NCI-H2081 treated with DMSO at 0.1 percent for 48 hours (cell line): Measurements from ENCODE around the gene ARL4A.
"Not testable (repeated sequence)": the region's sequence is repeated elsewhere in the genome, so short reads cannot be mapped to it uniquely, and the experiment has no call there.

ENCODE experiments used
- DNase-seq: peaks from one replicate; lab custom pipeline; 2025; lab: John Stamatoyannopoulos, UW

The ARL4A gene

DNA sequence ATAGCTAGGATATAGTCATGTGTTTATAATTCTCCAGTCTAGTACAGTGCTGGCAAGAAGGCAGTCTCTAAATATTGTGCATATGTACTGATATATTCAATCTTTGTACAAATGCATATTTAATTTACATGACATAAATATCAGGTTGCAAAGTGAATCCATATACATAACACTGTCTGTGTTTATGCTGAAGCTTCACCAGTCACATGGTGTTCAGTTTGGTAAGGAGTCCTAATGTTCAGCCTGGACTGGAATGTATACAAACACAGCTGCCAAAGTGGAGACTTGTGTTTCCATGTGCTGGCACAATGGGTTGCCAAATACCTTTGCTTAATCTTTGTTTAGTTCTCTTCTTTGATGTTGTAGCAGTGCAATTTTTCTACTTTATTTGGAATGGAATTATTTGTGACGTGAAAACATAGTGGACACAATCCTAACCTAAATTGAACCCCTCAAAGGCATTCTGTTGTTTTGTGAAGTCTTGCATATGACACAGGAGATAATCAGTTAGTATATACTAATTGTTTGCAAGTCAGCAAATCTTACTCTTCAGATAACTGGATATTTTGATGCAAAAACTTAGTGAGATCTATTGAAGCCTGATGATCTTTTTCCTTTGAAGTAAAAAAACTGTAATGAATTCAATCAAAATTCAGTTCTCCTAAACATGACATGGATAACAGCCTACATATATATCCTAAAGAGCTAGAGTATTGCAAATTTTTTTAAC lies 17.3 kb upstream of the ARL4A start:
- DNase-seq: no peak

DNA sequence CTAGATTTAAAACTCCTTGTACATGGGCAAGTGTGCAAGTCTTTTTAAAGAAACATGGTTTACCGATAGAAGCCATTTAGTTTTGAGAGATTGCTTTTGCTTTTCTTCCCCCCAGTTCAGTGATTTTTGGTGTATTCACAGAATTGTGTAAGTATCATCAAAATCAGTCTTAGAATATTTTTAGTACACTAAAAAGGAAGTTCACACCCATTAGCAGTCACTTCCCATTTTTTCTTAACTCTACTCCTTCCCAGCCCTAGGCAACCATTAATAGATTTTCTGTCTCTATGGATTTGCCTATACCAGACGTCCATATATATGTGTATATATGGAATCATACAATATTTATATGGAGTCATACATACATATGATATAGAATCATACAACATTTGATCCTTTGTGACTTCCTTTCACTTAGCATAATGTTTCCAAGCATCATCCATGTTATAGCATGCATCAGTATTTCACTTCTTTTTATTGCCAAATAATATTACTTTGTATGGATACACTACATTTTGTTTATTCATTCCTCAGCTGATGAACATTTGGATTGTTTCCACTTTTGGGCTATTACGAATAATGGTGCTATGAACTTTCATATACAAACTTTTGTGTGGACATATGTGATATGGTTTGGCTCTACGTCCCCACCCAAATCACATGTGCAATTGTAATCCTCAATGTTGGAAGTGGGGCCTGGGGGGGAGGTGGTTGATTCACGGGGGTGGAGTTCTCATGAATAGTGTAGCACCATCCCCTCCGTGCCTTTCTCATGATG lies 16.5 kb upstream of the ARL4A start:
- no peak for DNase-seq

DNA sequence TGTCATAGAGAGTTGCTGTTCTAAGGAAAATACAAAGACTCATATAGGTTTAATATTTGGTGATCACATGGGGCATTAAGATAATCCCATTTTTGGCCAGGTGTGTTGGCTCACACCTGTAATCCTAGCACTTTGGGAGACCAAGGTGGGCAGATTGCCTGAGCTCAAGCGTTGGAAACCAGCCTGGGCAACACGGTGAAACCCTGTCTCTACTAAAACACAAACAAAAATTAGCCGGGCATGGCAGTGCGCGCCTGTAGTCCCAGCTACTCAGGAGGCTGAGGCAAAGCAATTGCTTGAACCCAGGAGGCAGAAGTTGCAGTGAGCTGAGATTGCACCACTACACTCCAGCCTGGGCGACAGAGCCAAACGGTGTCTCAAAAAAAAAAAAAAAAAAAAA lies 14.0 kb upstream of the ARL4A start:
- DNase-seq: not testable (repeated sequence)

DNA sequence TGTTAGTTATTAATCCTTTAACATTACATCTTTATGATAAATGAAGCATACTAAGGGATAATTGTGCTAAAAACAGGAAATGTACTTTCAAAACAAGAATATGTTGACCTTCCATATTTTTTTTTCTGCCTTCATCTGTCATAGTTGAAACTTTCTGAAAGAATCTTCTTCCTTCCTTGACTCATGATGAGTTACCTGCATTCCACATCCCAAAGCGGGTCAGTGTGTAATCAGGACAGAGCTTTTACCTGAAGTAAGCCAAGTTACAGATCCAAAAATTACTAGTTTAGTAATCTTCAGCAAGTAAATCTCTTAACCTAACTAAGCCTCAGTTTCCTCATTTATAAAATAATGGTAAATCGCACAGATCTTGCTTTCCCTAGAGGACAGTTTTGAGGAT lies 13.4 kb upstream of the ARL4A start:
- DNase-seq: no peak

DNA sequence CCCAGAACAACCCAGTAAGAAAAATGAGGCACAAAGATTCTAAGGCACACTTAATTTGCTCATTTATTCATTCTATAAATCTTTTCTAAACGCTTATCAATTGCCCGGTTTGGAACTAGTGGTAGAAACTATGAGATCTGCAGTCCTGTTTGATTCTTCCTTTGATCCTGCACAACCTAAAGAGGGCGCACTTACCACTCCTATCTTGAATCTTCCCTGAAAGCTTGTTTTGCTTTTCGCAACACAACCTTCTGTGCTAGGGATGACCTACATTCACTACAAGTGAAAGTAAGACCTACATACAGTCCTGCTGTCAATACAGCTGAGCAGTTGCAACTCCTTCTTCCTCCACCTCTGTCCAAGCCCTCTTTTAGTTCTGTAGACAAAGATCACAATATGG lies 12.6 kb upstream of the ARL4A start:
- DNase-seq: no peak

DNA sequence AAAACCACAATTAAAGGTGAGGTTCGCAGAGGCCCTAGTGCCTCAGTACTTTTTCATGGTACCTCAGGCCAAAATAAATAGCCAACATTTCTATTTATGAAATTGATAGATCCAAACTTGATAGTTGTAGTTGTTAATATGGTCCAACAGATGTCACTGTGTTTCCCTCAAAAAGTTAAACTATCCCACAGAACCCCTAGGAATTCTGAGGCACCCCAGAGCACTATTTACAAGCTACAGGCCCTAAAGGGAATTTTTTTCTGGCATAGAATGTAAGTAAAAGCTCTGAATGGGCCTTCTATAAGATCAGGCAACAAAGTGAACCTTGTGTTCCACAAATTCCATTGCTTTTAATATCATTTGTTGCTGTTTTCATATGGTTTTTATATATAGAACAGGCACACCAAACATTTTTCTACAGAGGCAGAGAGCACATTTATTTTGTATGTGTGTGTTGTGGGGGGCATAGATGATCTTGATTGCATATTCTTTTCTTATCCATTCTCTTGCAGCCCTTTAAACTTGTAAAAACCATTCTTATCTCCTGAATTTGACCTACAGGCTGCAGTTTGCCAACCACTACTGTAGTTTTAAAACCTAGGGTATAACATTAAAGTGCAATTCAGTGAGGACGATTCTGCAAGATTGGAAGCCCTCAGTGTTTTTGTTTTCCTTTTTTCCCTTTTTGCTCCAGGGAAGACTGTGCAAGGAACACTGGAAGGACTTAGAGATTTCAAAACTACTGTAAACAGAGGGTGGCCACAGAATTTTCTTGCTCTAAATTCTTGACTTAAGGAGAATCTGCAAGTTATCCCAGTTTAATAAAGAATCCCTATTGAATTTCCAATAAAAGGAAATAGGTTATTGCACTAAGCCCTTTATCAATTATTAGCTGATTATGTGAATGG lies 3.5 kb upstream of the ARL4A start:
- no peak for DNase-seq

DNA sequence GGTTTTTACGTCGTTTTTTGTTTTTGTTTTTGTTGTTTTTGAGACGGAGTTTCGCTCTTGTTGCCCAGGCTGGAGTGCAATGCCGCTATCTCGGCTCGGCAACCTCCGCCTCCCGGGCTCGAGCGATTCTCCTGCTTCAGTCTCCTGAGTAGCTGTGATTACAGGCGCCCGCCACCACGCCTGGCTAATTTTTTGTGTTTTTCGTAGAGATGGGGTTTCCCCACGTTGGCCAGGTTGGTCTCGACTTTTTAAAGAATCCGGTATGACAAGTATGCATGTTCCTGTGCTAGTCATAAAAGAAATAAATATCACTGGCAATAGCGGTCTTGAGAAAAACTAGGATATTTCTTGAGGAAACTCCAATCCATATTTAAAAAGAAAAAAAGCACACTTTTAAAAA lies 2.7 kb upstream of the ARL4A start:
- no peak for DNase-seq

DNA sequence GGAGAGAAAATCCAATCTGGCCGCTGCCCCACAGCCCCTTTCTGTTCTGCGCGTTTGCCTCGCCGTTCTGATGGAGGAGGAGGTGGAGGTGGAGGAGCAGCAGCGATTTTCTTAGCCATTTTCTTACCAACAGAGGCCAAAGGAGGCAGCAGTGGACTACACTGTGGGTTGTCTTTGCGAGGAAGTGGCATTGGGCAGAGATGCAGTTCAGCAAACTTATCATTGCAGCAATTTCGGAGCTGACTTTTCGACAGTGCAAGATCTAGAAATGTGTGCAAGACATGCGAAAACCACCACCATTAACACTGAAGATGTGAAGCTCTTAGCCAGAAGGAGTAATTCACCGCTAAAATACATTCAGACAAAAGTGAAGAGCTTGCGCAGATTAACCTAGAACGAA lies 1.9 kb upstream of the ARL4A start:
- DNase-seq: no peak

DNA sequence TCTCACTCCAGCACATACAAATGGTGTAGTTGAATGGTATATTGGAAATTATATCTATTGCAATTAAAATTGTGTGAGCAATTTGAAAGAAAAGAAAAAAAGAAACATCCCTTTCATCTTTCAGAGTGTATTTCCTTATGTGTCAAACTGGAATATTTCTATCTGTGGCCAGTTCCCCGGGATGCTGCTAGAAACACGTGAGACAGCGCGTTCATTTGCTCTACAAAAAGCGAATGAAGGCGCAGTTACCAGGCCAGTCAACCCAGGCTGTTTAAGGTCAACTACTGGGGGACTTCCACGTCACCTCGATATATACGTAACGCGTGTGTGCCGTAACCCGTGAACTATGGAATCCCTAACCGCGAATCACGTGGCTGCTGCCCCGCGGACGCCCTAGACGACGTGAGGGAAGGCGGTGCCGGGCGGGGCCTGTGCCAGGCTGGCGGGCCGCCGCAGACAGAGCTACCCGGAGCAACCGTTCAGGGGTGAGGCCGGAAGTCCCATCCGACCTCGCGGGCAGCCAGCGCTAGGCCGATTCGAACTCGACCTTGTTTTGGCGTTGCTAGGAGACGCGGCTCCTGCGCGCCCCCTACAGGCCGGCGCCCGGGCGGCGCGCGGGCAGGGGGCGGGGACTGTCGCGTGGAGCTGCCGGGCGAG lies 1.1 kb upstream of the ARL4A start:
- peak; percentile 83 for DNase-seq

DNA sequence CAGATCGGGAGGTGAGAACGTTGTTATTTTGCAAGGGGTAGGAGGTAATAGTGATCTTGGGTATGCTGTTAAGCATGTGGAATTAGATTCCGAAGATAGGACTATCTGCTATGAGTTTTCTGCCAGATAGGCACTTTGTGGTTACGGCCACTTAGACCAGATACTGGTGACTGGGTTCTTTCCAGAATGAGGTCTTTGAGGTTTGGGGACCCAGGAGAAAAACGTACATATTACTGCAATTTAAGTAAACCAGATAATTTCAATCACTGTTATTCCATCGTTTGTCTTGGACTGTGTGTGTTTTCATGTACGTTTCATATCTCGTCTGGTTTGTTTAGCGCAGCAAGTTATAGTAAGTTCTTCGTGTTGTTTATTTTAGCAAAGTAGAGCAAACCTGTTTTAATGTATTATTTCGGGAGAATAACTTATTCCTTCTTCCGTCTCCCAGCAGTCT lies 312 bp downstream of the ARL4A start:
- DNase-seq: no peak

DNA sequence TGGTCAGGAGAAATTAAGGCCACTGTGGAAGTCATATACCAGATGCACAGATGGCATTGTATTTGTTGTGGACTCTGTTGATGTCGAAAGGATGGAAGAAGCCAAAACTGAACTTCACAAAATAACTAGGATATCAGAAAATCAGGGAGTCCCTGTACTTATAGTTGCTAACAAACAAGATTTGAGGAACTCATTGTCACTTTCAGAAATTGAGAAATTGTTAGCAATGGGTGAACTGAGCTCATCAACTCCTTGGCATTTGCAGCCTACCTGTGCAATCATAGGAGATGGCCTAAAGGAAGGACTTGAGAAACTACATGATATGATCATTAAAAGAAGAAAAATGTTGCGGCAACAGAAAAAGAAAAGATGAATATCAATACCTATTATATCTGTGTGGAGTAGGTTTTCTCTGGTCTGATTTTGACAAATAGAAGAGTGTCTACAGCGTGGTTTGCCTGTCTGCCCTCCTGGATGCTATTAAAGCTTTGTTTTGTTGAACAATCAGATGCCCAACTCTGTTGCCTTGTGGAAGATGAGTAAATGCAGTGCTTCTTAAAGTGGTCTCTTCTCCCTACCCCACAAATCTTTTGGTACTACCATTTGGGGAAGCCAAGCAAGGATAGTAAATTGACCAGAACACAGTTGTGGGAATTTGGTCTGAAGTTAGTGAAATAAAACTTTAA lies 1.2 kb downstream of the ARL4A start:
- not testable (repeated sequence) for DNase-seq

DNA sequence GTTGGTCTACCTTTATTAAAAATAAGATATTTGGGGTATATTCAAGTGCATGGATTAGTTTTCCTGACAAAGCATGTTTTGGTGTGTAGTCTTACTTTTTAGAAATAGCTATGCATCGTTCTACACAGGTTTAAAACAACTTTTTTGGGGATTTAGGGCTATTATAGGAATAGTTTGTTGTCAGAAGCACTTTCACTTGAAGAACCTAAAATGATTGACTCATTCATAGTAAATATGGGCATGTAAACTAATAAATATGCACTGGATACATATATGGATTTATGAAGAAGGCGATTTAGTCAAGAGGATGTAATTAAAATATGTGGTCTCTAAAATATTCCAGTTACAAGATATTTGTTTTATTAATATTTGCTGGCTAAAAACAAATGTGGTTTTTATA lies 2.0 kb downstream of the ARL4A start:
- DNase-seq: no peak

DNA sequence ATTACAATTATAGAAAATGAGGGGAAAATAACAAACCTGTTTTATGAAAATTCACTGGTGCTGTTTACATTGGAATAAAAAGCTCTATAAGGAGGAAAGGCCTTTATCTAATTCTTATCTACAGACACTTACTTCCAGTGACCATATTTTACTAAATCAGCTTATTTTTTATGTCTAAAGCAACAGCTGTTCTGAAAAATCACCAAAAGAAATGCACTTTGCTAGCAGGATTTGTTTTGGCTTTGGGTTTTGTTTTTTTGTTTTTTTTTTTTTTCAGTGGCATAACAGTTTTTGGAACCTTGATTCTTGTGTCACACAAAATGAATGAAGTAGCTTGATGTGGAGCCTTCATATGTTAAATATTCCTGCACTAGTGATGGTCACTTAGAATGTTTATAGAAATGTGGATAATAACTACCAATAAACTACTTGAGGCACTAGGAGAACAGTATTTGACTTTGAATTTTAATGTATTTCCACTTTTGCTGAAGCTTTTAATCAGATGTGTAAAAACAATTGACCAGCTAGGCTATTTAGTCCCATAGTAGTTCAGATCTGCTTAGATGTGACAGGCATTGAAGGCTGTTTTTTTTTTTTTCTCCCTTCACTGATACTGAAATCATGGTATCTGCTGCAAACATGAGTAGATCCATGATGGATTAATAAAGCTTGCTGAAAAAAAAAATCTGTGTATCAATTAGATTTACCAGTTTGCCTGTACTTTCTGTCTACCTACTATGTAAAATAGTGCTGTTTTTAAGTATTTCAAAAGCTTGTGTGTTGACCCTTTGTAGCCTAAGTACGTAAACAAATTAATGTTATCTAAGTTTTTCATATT lies 2.8 kb downstream of the ARL4A start:
- DNase-seq: no peak

DNA sequence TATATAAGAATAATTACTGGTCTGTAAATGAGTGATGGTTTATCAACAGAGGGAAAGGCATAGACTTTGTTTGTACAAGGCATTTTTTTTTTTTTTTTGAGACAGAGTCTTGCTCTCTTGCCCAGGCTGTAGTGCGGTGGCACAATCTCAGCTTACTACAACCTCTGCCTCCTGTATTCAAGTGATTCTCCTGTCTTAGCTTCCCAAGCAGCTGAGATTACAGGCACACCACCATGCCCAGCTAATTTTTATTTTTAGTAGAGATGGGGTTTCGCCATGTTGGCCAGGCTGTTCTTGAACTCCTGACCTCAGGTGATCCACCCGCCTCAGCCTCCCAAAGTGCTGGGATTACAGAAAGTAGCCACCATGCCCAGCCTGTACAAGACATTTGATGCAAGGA lies 4.0 kb downstream of the ARL4A start:
- not testable (repeated sequence) for DNase-seq

DNA sequence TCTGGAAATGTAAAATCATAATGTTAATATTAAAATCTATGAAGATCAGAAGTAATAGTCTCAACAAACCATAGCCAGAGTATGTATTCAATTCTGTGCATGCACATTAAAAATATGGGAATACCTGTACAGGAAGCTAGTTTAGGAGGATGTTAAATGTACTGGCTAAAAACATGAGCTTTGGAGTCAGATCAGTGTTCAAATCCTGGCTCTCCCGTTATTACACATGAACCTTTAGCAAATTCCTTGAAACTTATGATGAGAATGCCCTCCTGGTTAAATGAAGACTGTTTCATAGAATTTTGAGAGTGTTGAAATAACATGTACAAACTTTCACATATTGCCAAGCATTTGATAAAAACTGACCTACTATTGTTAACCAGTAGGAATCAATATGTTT lies 4.6 kb downstream of the ARL4A start:
- no peak for DNase-seq

DNA sequence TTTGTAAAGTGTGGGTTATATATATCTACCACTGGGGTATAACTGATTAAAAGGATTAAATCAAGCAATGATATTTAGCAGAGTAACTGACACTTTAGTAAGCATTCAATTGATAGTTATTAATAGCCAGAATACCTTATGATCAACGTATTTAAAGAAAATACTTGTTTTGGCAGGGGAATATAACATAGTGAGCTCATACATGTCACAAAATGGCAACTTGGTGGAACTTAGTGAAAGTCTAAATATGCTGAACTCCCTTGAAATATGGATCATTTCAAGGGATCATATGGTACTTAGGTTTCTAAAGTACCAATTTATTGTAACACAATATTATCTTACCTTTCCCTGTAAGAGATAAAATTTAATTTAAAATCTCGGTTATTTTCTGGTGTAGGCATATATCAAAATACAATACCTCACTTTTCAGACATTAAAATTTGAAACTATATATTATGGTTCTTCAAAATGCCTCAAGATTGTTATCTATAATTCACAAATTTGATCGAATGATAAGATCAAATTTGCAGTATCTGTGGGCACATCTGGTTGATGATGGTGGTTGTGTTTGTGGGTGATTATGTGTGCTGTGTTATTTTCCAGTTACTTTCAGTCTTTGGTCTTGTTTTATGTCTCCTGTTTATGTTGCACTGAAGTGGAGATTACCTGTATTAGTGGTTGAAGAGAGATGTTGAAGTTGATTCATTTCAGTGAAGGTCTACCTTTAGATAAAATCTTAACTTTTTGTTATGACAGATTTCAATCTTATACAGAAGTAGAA lies 5.2 kb downstream of the ARL4A start:
- no peak for DNase-seq

DNA sequence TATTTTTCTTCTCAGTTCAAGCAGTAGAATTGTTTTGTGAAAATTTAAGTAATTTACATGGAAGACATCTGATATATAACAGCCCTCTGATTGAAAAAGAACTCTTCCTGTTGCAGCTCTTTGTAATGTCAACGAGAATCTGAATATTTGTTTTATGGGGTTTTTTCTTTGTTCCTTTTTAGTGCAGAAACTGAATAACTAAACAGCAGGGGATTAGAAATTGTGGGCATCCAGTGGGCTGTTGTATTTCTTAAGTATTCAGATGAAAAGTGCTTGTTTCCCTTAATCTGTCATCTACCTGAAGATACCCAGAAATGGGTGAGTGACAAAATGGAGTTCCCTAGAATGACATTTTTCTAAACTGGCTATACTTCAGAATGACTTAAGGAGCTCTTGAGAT lies 7.4 kb downstream of the ARL4A start:
- no peak for DNase-seq

DNA sequence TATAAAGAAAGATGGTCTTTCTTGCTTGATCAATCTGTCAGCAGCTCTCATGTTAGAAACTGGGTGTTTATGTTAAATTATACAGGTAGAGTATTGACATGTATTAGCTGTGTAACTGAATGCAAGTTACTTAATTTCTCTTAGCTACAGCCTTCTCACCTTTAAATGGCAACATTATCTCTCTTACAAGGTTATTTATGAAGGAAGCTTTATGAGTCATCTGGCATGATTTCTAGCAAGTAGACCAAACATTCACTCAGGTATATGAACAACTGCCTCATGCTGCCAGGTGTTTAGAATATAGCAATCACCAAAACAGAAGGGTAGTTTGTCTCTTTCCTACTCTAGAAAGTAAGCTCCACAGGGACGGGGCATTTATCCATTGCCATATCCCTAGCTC lies 8.5 kb downstream of the ARL4A start:
- no peak for DNase-seq

DNA sequence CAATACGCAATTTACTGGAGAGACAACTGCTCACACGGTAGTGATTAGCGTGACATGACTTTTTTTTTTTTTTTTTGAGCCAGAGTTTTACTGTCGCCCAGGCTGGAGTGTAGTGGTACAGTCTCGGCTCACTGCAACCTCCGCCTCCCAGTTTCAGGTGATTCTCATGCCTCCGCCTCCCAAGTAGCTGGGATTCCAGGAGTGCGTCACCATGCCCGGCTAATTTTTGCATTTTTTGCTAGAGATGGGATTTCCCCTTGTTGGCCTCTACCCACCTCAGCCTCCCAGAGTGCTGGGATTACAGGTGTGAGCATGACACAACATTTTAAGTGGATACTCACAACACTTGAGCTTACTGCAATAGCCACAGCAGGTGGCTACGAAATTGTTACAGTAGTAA lies 11.9 kb downstream of the ARL4A start:
- DNase-seq: no peak

DNA sequence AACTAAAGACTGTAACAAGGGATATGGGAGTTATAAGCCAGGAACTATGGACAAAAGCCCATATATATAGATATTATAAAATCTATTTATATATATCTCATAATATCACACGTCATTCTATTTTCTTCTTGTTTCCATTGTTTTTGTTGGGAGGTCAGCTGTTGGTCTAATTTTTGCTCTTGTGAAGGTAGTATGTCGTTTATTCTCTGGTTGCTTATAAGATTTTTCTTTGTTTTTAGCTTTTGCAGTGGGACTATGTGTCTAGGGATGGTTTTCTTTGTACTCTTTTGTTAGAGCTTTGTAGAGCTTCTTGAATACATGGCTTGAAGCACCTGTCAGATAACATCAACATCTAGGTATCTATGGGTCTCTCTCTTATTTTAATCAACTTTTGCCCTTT lies 14.0 kb downstream of the ARL4A start:
- no peak for DNase-seq
